Measurements from ENCODE around the gene SKP1. TPM values are rescaled to one million over a fixed set of nuclear protein-coding genes. Genes with fewer than 3 reads are reported as not detected.

SKP1 gene
- total RNA-seq, 1 experiment from 2014 or later, result 348 TPM

DNA sequence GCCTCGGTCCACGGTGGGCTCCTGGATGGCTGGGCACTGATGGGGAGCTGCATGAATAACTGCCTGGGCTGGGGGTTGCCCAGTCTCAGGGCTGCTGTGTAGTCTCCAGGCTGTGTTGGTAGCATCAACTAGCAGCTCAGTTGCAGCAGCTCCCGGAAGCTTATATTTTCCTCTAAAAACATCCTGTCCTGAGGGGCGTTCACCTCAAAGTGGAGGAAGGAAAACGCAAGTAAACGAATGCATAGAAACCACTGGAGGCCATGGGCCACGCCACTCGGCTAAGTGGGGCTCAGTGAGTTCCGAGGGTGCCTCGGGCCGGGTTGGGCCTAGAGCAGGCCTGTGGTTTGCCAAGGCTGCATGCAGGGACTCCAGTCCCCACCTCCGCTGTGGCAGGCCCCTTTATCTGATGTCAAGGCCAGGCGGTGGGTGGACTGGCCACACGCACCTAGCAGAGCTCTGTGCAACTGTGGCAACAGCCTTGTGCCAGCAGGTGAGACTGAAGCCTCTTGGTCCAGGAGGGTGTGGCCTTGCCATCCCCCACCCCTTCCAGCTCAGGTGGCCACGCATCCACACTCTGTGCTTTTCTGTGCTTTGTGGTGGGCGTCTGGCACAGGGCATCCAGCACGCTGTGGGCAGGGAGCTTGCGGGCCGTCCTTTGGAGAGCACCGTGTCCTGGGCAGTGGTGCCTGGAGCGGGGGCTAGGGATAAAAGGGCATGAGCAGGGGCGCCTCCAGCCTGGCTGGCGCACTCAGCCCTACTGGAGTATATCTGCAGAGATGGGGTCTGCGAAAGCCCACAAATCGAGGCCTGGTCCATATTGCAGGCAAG lies 47.1 kb downstream of the SKP1 start:
- no peaks in the 10 kb centered on the region for H3K23me2 ChIP-seq (ENCODE audit: insufficient read length, low read depth, low read length, poor library complexity, severe bottlenecking)
- H3K23ac ChIP-seq (ENCODE audit: insufficient read length, low read depth, low read length), result no peak overlapping the region
- no peak for DNase-seq
- H3K56ac ChIP-seq (ENCODE audit: insufficient read length, low read depth, low read length), result no peak overlapping the region
- no peak overlapping the region for H3K14ac ChIP-seq (ENCODE audit: insufficient read depth, low read length)
- H3K18ac ChIP-seq (ENCODE audit: insufficient read length, low read depth, low read length), result no peak overlapping the region
- H4K8ac ChIP-seq (replicated peaks; ENCODE audit: insufficient read length, low read depth, low read length), result no peak overlapping the region
- H3K27me3 Mint-ChIP-seq (ENCODE audit: low read depth), result no peaks in the 10 kb centered on the region
- peaks cover 0 to 10% of the 10 kb centered on the region in 2 experiments for H3K4me1 Mint-ChIP-seq
- no peaks in the 10 kb centered on the region for H3K4me1 ChIP-seq (ENCODE audit: insufficient read depth, low read length)
- no peak overlapping the region for H4K91ac ChIP-seq (ENCODE audit: insufficient read length, low read depth, low read length)
- H3K9me3 ChIP-seq (ENCODE audit: control insufficient read depth, low read depth, low read length), result no peaks in the 10 kb centered on the region
- H3K9ac ChIP-seq (ENCODE audit: extremely low read depth, insufficient read length, low read length), result no peak overlapping the region
- peaks cover 0 to 3% (median 0%) of the 10 kb centered on the region in 3 experiments; a peak in 3 of 7 replicates for H3K36me3 Mint-ChIP-seq (ENCODE audit: insufficient read depth in 1 of 3, low read depth in 3 of 3)
- no peak overlapping the region for H3K4ac ChIP-seq (ENCODE audit: low read depth, low read length)
- H3K27me3 ChIP-seq (ENCODE audit: insufficient read depth, low read length), result no peaks in the 10 kb centered on the region
- H2BK120ac ChIP-seq (ENCODE audit: low read depth, low read length, poor library complexity, severe bottlenecking), result no peak overlapping the region
- H2AK5ac ChIP-seq (ENCODE audit: insufficient read length, low read length), result no peak overlapping the region
- no peak overlapping the region for H2BK20ac ChIP-seq (ENCODE audit: low read depth, low read length, poor library complexity, severe bottlenecking)
- H3K79me1 ChIP-seq (ENCODE audit: insufficient read depth, low read depth, low read length, poor library complexity, severe bottlenecking), result no peaks in the 10 kb centered on the region
- no peak overlapping the region for H3T11ph ChIP-seq (ENCODE audit: low read length)
- H2BK15ac ChIP-seq (ENCODE audit: low read depth, low read length), result no peak overlapping the region
- TF ChIP-seq, protein P1, sequence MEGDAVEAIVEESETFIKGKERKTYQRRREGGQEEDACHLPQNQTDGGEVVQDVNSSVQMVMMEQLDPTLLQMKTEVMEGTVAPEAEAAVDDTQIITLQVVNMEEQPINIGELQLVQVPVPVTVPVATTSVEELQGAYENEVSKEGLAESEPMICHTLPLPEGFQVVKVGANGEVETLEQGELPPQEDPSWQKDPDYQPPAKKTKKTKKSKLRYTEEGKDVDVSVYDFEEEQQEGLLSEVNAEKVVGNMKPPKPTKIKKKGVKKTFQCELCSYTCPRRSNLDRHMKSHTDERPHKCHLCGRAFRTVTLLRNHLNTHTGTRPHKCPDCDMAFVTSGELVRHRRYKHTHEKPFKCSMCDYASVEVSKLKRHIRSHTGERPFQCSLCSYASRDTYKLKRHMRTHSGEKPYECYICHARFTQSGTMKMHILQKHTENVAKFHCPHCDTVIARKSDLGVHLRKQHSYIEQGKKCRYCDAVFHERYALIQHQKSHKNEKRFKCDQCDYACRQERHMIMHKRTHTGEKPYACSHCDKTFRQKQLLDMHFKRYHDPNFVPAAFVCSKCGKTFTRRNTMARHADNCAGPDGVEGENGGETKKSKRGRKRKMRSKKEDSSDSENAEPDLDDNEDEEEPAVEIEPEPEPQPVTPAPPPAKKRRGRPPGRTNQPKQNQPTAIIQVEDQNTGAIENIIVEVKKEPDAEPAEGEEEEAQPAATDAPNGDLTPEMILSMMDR (conservative IDR thresholded peaks at IDR 0.05), result no peak
- WGBS (ENCODE audit: extremely low coverage, insufficient read length, low lambda C conversion rate), result no CpG with 5 or more reads among the region's 25 CpGs
- H3K79me2 ChIP-seq (ENCODE audit: insufficient read depth, low read length), result no peaks in the 10 kb centered on the region; the same call in 1 of the 2 replicates
- H4K20me1 ChIP-seq (ENCODE audit: control insufficient read depth, insufficient read depth, insufficient read length), result peaks cover 3% of the 10 kb centered on the region
- no peak overlapping the region for H3K4me3 Mint-ChIP-seq
- H2BK12ac ChIP-seq (ENCODE audit: insufficient read length, low read depth, low read length), result no peak overlapping the region
- no peak overlapping the region for H4K5ac ChIP-seq (ENCODE audit: insufficient read length, low read depth, low read length)
- no peak overlapping the region for H3K27ac Mint-ChIP-seq
- no peak overlapping the region for H2AFZ ChIP-seq (ENCODE audit: low read length)
- H3K4me2 ChIP-seq (ENCODE audit: insufficient read depth, insufficient read length, low read length), result no peak overlapping the region
- H3K27ac ChIP-seq (ENCODE audit: insufficient read length, low read depth, low read length), result no peak overlapping the region
- H2BK5ac ChIP-seq (ENCODE audit: insufficient read length, low read length), result no peak overlapping the region
- H3K9me3 Mint-ChIP-seq, result no peaks in the 10 kb centered on the region
